HepG2 (cell line): ENCODE measurements around the gene FSIP1. TPM values are rescaled to one million over a fixed set of nuclear protein-coding genes. Genes with fewer than 3 reads are reported as not detected.
A peak's percentile ranks its signal among the peaks of the same experiment; 100 is the strongest.

ENCODE experiments used
- ATAC-seq: fragments of 200-7000 bp; cut with Tn5 transposase; 3 replicates; pipeline ENCODE4 v1.9.1; 2020; ENCODE audit warnings: mild to moderate bottlenecking, moderate library complexity
- BruUV-seq: library from RNA; stranded (reverse); fragments of 400-500 nt; replicated peaks from 2 replicates; lab custom pipeline; 2021; lab: Mats Ljungman, UMichigan
- CTCF ChIA-PET: fragments of 300-600 bp; formaldehyde crosslinking; extraction: SDS; loops from one replicate; lab custom pipeline; 2021; ENCODE audit warnings: low total read pairs, inconsistent platforms, low intra/inter-chr PET ratio; lab: Yijun Ruan, JAX
- POLR2A ChIA-PET: fragments of 350-600 bp; sonication (Branson Sonifier 250); formaldehyde crosslinking; loops from one replicate; lab custom pipeline; 2020; ENCODE audit warnings: antibody characterized with exemption, inconsistent platforms; lab: Yijun Ruan, JAX
- DNase-seq: peaks from one replicate; pipeline ENCODE4 v3.0.0-alpha.2; 2015; ENCODE audit warnings: low spot score
- FAIRE-seq: peaks from 3 replicates; lab custom pipeline; 2011; peaks lifted over from hg19 to GRCh38; lab: Jason Lieb, UNC
- H2AFZ ChIP-seq: one replicate; pipeline ENCODE4 v1.6.1; 2011; ENCODE audit warnings: low read length, inconsistent platforms
- H3K27ac ChIP-seq: fragments of 300-600 bp; 3 replicates; pipeline ENCODE4 v1.8.0; 2011; ENCODE audit warnings: mixed run types, mild to moderate bottlenecking, mixed read lengths, low read length, inconsistent platforms; ENCODE audit not compliant: insufficient read depth; ENCODE audit errors: extremely low read length
- H3K27me3 ChIP-seq, 2 experiments: fragments of 200-600 bp in 1 of 2; 2 replicates in 1 of 2; 3 replicates in 1 of 2; pipeline versions ENCODE4 v1.6.0 to v1.8.0; 2011; ENCODE audit warnings: low read length in 2 of 2, mild to moderate bottlenecking in 2 of 2, moderate library complexity in 2 of 2, inconsistent platforms in 1 of 2; ENCODE audit not compliant: insufficient read depth in 2 of 2, control insufficient read depth in 1 of 2
- H3K36me3 ChIP-seq, 2 experiments: fragments of 200-600 bp in 1 of 2; replicated peaks in 1 of 2; 2 replicates in 1 of 2; 3 replicates in 1 of 2; pipeline versions ENCODE4 v1.5.1 to v1.8.0; 2011; ENCODE audit warnings: low read length in 2 of 2, inconsistent platforms in 1 of 2; ENCODE audit not compliant: insufficient read depth in 2 of 2, control insufficient read depth in 1 of 2
- H3K4me1 ChIP-seq: 2 replicates; pipeline ENCODE4 v1.5.1; 2012; ENCODE audit warnings: low read length, inconsistent platforms; ENCODE audit not compliant: insufficient read depth
- H3K4me2 ChIP-seq: 2 replicates; pipeline ENCODE4 v1.6.0; 2011; ENCODE audit warnings: low read depth, low read length, inconsistent platforms
- H3K4me3 ChIP-seq, 3 experiments: fragments of 200-600 bp in 1 of 3; sonication (generic), shearing (Covaris generic) in 1 of 3; replicated peaks in 1 of 3; 2 replicates each; pipeline ENCODE4 v1.5.1; 2011 to 2016; ENCODE audit warnings: low read length in 3 of 3, inconsistent platforms in 2 of 3, low read depth in 2 of 3, mild to moderate bottlenecking in 2 of 3, control low read depth in 1 of 3, mixed read lengths in 1 of 3; ENCODE audit not compliant: insufficient read depth in 1 of 3
- H3K79me2 ChIP-seq: one replicate; pipeline ENCODE4 v1.6.1; 2011; ENCODE audit warnings: low read length, inconsistent platforms; ENCODE audit not compliant: insufficient read depth
- H3K9ac ChIP-seq: 2 replicates; pipeline ENCODE4 v1.6.0; 2011; ENCODE audit warnings: mild to moderate bottlenecking, low read depth, low read length, inconsistent platforms; ENCODE audit not compliant: insufficient read depth
- H3K9me3 ChIP-seq: 2 replicates; pipeline ENCODE4 v1.5.1; 2012; ENCODE audit warnings: mild to moderate bottlenecking, low read length
- H4K20me1 ChIP-seq: 2 replicates; pipeline ENCODE4 v1.6.0; 2011; ENCODE audit warnings: inconsistent platforms, mild to moderate bottlenecking, low read length, moderate library complexity; ENCODE audit not compliant: insufficient read depth
- EEA1 ChIP-seq: sonication (generic); formaldehyde crosslinking; IDR thresholded peaks from 2 replicates; pipeline ENCODE4 v1.5.1; 2020; ENCODE audit warnings: mild to moderate bottlenecking, missing genetic modification reagents, borderline replicate concordance
- KDM4B ChIP-seq: sonication (generic); formaldehyde crosslinking; IDR thresholded peaks from 2 replicates; pipeline ENCODE4 v1.4.0; 2020; ENCODE audit warnings: missing genetic modification reagents
- SIX4 ChIP-seq: sonication (generic); formaldehyde crosslinking; IDR thresholded peaks from 2 replicates; pipeline ENCODE4 v1.4.0; 2020; ENCODE audit warnings: missing genetic modification reagents
- SOX6 ChIP-seq, 2 experiments: fragments of 450-650 bp in 1 of 2; sonication (generic) in 1 of 2; formaldehyde crosslinking in 1 of 2; IDR thresholded peaks; 2 replicates each; pipeline versions ENCODE4 v1.4.0 to v1.6.1; 2017 to 2020; ENCODE audit warnings: antibody characterized with exemption in 1 of 2, mild to moderate bottlenecking in 1 of 2, missing genetic modification reagents in 1 of 2
- SP5 ChIP-seq: IDR thresholded peaks from 2 replicates; pipeline ENCODE4 v1.6.1; 2016; ENCODE audit warnings: low read depth, borderline replicate concordance
- YEATS4 ChIP-seq: sonication (generic); formaldehyde crosslinking; IDR thresholded peaks from 2 replicates; pipeline ENCODE4 v1.4.0; 2020; ENCODE audit warnings: missing genetic modification reagents, borderline replicate concordance
- ZBTB20 ChIP-seq: sonication (generic); formaldehyde crosslinking; IDR thresholded peaks from 2 replicates; pipeline ENCODE4 v1.8.1; 2023; ENCODE audit warnings: missing genetic modification reagents, low read depth, mild to moderate bottlenecking, borderline replicate concordance
- ZFP90 ChIP-seq: sonication (generic); formaldehyde crosslinking; IDR thresholded peaks from 2 replicates; pipeline ENCODE4 v1.8.0; 2022; ENCODE audit warnings: missing genetic modification reagents, mild to moderate bottlenecking, inconsistent platforms, borderline replicate concordance
- ZKSCAN8 ChIP-seq: IDR thresholded peaks from 2 replicates; pipeline ENCODE4 v1.6.1; 2016; ENCODE audit warnings: borderline replicate concordance, missing genetic modification reagents, missing compliant biosample characterization
- ZNF335 ChIP-seq: sonication (generic); formaldehyde crosslinking; IDR thresholded peaks from 2 replicates; pipeline ENCODE4 v1.4.0; 2020; ENCODE audit warnings: missing genetic modification reagents
- ZNF34 ChIP-seq: sonication (generic); formaldehyde crosslinking; IDR thresholded peaks from 2 replicates; pipeline ENCODE4 v1.4.0; 2020; ENCODE audit warnings: mild to moderate bottlenecking, missing genetic modification reagents, borderline replicate concordance
- ZNF747 ChIP-seq: sonication (generic); formaldehyde crosslinking; IDR thresholded peaks from 2 replicates; pipeline ENCODE4 v1.8.1; 2023; ENCODE audit warnings: missing genetic modification reagents, mild to moderate bottlenecking, borderline replicate concordance
- ZNF749 ChIP-seq: sonication (generic); formaldehyde crosslinking; IDR thresholded peaks from 2 replicates; pipeline ENCODE4 v1.8.0; 2022; ENCODE audit warnings: mild to moderate bottlenecking, missing genetic modification reagents, moderate library complexity, borderline replicate concordance
- ZNF891 ChIP-seq: sonication (generic); formaldehyde crosslinking; IDR thresholded peaks from 2 replicates; pipeline ENCODE4 v1.5.0; 2020; ENCODE audit warnings: mild to moderate bottlenecking, missing genetic modification reagents
- WGBS: methylation state at CpG from one replicate; pipeline ENCODE4 v1.1.6; 2017; ENCODE audit warnings: low lambda C conversion rate; 5-methylcytosine and 5-hydroxymethylcytosine counted together
- in situ Hi-C: cut with HindIII; loops from 2 replicates; pipeline ENCODE4 v1.10.0; 2017; ENCODE audit warnings: low pct_unique_long_range_greater_than_20kb; ENCODE audit not compliant: extremely low pct_ligation_motif_present
- intact Hi-C: fragments of 100-400 bp; cut with micrococcal nuclease; formaldehyde crosslinking; loops from one replicate; pipeline ENCODE4 v1.10.0; 2022; ENCODE audit not compliant: unreplicated experiment
- polyA plus RNA-seq, 8 experiments: library from polyadenylated mRNA; depleted of rRNA in 3 of 8; stranded (reverse) in 7 of 8; unstranded in 1 of 8; fragments of >200 nt; fragmentation: Illumina TruSeq in 4 of 8; extraction: Trizol in 4 of 8; gene quantifications; 2 replicates each; pipeline versions ENCODE4 v1.2.1 to v1.2.3, GENCODE V29; 2011 to 2016; ENCODE audit warnings: low read depth in 4 of 8, missing spikeins in 1 of 8, mixed read lengths in 1 of 8; ENCODE audit not compliant: insufficient read depth in 1 of 8
- total RNA-seq, 5 experiments: library from RNA; depleted of rRNA; stranded (reverse); fragments of >200 nt; fragmentation: Illumina TruSeq; extraction: Trizol; gene quantifications; 2 replicates each; pipeline ENCODE4 v1.2.3, GENCODE V29; 2016; ENCODE audit warnings: low read depth in 1 of 5
- TF ChIP-seq, protein P1 (sequence below): sonication (generic); formaldehyde crosslinking; IDR thresholded peaks from 2 replicates; pipeline ENCODE4 v1.5.0; 2020; ENCODE audit warnings: missing genetic modification reagents
- TF ChIP-seq, protein P2 (sequence below): sonication (generic); formaldehyde crosslinking; IDR thresholded peaks from 2 replicates; pipeline ENCODE4 v1.8.0; 2022; ENCODE audit warnings: mild to moderate bottlenecking, missing genetic modification reagents; ENCODE audit not compliant: insufficient replicate concordance
- TF ChIP-seq, protein P3 (sequence below): sonication (generic); formaldehyde crosslinking; conservative IDR thresholded peaks from 2 replicates; pipeline ENCODE4 v1.8.0; 2022; ENCODE audit warnings: missing genetic modification reagents

The FSIP1 gene
- total and polyA plus RNA-seq, 2 of the 13 experiments (the other 11 are each of a cell fraction or from before 2014, with no cell fraction given), result 0.18 TPM; not detected in 1

GRCh38 chr15:39581242-39581792, 201.3 kb downstream of the FSIP1 start:
- H3K27ac ChIP-seq, result peak overlapping the region; percentile 53
- 3% methylated on average over 9 of the region's 18 CpGs for WGBS
- peaks cover 13% of the 10 kb centered on the region; the same call in 1 of the 2 replicates for H4K20me1 ChIP-seq
- ChIA-PET CTCF (interaction anchor here (0.7 to 3.2 kb wide), 4 partner anchors 115 to 764 kb away, joined by 3 to 26 read pairs (median 10); no protein-coding TSS in a partner anchor), POLR2A (interaction anchor here (0.7 to 3.7 kb wide), 16 partner anchors 9 to 708 kb away, joined by 3 to 50 read pairs (median 5); no protein-coding TSS in a partner anchor)
- intact Hi-C loops (loop anchor here (1.0 to 5.0 kb wide), 5 partner anchors 147 to 764 kb away; no protein-coding TSS in a partner anchor), in situ Hi-C loops (loop anchor here (5.0 to 10.0 kb wide), 5 partner anchors 147 to 767 kb away; no protein-coding TSS in a partner anchor)
- no peak overlapping the region for H2AFZ ChIP-seq
- peaks cover 0 to 4% of the 10 kb centered on the region in 2 experiments; a peak in 1 of 5 replicates for H3K27me3 ChIP-seq
- peak overlapping the region; percentile 92 for H3K4me2 ChIP-seq
- peak overlapping the region; percentile 64 to 88 (median 67) for H3K4me3 ChIP-seq
- H3K79me2 ChIP-seq, result peaks cover 22% of the 10 kb centered on the region
- peak overlapping the region; percentile 78 for H3K9ac ChIP-seq
- no peak for ATAC-seq
- peaks cover 62% of the 10 kb centered on the region for H3K4me1 ChIP-seq
- H3K36me3 ChIP-seq, result peaks cover 9 to 35% of the 10 kb centered on the region in 2 experiments
- no TSS peak for BruUV-seq
- no peak for FAIRE-seq
- no peak for DNase-seq
- no peaks in the 10 kb centered on the region for H3K9me3 ChIP-seq
- TF ChIP-seq YEATS4 (CRISPR knock-in tag) (peak; percentile 8; the same call in 1 of the 2 replicates), SIX4 (CRISPR knock-in tag) (no peak), KDM4B (CRISPR knock-in tag) (no peak), ZNF747 (CRISPR knock-in tag) (peak; percentile 19; the same call in 1 of the 2 replicates), ZBTB20 (CRISPR knock-in tag) (no peak), ZNF335 (CRISPR knock-in tag) (peak; percentile 49; the same call in 1 of the 2 replicates), ZNF749 (CRISPR knock-in tag) (peak; percentile 42; the same call in 1 of the 2 replicates), ZNF891 (no peak), ZNF34 (0 out of 2 replicates have a peak, but pooled peaks have one; percentile 9), SOX6 (IDR thresholded peaks at IDR 0.05) (no peak), SOX6 (CRISPR knock-in tag; IDR thresholded peaks at IDR 0.05) (peak; percentile 23; the same call in 1 of the 2 replicates), ZFP90 (CRISPR knock-in tag) (no peak), EEA1 (CRISPR knock-in tag) (no peak), SP5 (no peak), ZKSCAN8 (CRISPR knock-in tag) (no peak)
- TF ChIP-seq, protein P1, sequence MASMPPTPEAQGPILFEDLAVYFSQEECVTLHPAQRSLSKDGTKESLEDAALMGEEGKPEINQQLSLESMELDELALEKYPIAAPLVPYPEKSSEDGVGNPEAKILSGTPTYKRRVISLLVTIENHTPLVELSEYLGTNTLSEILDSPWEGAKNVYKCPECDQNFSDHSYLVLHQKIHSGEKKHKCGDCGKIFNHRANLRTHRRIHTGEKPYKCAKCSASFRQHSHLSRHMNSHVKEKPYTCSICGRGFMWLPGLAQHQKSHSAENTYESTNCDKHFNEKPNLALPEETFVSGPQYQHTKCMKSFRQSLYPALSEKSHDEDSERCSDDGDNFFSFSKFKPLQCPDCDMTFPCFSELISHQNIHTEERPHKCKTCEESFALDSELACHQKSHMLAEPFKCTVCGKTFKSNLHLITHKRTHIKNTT (CRISPR knock-in tag), result no peak
- TF ChIP-seq, protein P2, sequence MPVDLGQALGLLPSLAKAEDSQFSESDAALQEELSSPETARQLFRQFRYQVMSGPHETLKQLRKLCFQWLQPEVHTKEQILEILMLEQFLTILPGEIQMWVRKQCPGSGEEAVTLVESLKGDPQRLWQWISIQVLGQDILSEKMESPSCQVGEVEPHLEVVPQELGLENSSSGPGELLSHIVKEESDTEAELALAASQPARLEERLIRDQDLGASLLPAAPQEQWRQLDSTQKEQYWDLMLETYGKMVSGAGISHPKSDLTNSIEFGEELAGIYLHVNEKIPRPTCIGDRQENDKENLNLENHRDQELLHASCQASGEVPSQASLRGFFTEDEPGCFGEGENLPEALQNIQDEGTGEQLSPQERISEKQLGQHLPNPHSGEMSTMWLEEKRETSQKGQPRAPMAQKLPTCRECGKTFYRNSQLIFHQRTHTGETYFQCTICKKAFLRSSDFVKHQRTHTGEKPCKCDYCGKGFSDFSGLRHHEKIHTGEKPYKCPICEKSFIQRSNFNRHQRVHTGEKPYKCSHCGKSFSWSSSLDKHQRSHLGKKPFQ (CRISPR knock-in tag), result no peak
- TF ChIP-seq, protein P3, sequence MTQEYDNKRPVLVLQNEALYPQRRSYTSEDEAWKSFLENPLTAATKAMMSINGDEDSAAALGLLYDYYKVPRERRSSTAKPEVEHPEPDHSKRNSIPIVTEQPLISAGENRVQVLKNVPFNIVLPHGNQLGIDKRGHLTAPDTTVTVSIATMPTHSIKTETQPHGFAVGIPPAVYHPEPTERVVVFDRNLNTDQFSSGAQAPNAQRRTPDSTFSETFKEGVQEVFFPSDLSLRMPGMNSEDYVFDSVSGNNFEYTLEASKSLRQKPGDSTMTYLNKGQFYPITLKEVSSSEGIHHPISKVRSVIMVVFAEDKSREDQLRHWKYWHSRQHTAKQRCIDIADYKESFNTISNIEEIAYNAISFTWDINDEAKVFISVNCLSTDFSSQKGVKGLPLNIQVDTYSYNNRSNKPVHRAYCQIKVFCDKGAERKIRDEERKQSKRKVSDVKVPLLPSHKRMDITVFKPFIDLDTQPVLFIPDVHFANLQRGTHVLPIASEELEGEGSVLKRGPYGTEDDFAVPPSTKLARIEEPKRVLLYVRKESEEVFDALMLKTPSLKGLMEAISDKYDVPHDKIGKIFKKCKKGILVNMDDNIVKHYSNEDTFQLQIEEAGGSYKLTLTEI (CRISPR knock-in tag), result no peak
